Lower leg skin (tissue), 4 donors: ENCODE measurements around the gene RTL1. TPM values are rescaled to one million over a fixed set of nuclear protein-coding genes. Genes with fewer than 3 reads are reported as not detected.

Source experiments
- DNase-seq, 2 donors: peaks; one replicate each; pipeline ENCODE4 v3.0.0-alpha.2; 2019; ENCODE audit warnings: low spot score in 2 of 2
- H3K4me3 ChIP-seq: fragments of 200-600 bp; sonication (generic); 2 replicates; pipeline ENCODE4 v1.5.1; 2017; ENCODE audit warnings: mild to moderate bottlenecking, low read depth; ENCODE audit not compliant: poor library complexity, severe bottlenecking
- CTCF ChIP-seq, 3 donors: fragments of 450-650 bp; IDR thresholded peaks; one replicate each; pipeline ENCODE4 v1.5.1; 2016; ENCODE audit warnings: antibody characterized with exemption in 3 of 3, mild to moderate bottlenecking in 3 of 3, moderate library complexity in 2 of 3
- POLR2A ChIP-seq, 2 donors: fragments of 450-650 bp; IDR thresholded peaks; one replicate each; pipeline ENCODE4 v1.6.1; 2016 to 2017; ENCODE audit warnings: antibody characterized with exemption in 2 of 2, mild to moderate bottlenecking in 1 of 2, moderate library complexity in 1 of 2
- WGBS, 2 donors: methylation state at CpG; one replicate each; pipeline ENCODE4 v1.1.5; 2018; 5-methylcytosine and 5-hydroxymethylcytosine counted together
- intact Hi-C: fragments of 100-400 bp; cut with DNase I; formaldehyde crosslinking; loops from one replicate; pipeline ENCODE4 v1.15.0; 2023; ENCODE audit warnings: low total_unique reads
- total RNA-seq, 4 donors: library from RNA; depleted of rRNA; stranded (reverse); fragments of >200 nt; gene quantifications; one replicate each; pipeline ENCODE4 v1.1.0, GENCODE V29; 2016

Gene RTL1
- total RNA-seq, 4 donors from 2014 or later = not detected

DNA sequence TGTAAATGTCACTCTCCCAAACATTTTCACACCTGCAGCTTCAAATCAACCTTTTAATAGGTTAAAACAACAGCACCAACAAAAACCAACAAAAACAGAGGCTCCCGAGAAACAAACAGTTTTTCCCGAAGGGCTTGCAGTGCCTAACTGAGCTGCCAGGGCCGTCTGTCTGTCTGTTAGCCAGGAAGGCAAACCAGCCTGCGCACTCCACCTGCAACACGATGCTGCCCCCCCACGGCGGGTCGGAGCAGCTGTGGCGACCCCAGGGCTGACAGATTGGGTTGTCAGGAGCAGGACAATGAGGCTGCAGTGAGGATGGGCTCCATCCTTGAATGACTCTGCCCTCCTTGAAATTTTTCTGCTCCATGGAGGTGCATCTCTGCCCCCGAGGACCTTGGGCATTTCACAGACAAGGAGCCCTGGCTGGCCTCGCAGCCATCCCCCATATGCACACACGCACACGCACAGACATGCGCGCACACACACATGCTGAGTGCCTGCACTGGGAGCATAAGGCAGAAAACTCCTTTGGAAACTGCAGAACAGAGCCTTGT, 2.6 kb downstream of the RTL1 start:
- no peak overlapping the region for H3K4me3 ChIP-seq
- intact Hi-C loops = no loop called here
- WGBS, 2 donors = 44 to 52% methylated on average over 15 of the region's 15 CpGs
- TF ChIP-seq POLR2A (IDR thresholded peaks at IDR 0.05) (no peak), CTCF (IDR thresholded peaks at IDR 0.05) (no peak)
- peak in 1 of 2 donors; percentile 82 for DNase-seq

GRCh38 chr14:100899884-100900771, 3.4 kb downstream of the RTL1 start:
- no peak for TF ChIP-seq POLR2A (IDR thresholded peaks at IDR 0.05)
- no peak for TF ChIP-seq CTCF (IDR thresholded peaks at IDR 0.05)
- 35 to 47% methylated on average over 19 of the region's 19 CpGs for WGBS, 2 donors
- intact Hi-C loops = no loop called here
- DNase-seq = peak in 1 of 2 donors; percentile 74
- H3K4me3 ChIP-seq = no peak overlapping the region

DNA sequence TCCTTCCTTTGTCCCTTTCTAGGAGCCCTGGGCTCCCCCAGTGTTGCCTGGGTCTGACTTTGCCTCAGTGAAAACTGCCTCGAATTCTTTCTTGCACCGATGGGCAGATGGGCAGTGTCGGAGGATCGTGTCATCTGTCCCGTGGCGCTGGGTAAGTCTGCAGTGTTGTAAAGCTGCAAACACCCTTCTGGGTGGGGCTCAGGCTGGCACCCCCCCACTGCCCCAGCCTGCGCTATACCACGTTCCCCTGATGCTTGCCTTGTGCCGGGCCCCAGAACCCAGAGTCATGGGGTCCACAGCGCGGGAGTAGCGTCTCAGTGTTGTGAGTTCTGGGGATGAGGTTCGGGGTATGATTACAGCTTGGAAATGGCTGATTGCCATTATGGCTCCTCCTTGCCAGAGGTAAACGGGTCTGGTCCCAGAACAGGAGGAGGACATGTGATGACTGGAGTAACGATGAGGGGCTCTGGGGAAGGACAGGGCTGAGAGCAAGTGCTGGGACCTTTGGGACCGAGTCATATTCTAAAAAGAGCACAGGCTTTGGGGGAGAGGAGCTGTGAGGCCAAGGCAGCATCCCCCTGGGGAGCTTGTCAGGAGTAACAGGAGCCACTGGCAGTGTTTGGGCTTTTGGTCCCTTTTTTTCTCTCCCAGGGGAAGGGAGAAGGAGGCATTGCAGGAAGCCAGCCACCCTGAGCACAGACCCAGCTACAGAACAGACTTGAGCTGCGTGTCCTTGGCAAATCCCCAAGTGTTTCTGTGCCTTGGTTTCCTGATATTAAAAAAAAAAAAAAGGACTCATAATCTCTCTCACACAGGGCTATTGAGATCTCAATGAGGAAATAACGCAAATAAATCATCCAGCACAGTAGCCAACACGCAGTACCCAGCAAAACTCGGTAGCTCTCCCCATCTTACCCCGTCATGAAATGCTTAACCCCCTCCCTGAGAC, 4.3 kb downstream of the RTL1 start:
- WGBS, 2 donors = 51 to 61% methylated on average over 21 of the region's 21 CpGs
- H3K4me3 ChIP-seq = no peak overlapping the region
- peak; percentile 11 to 29 for DNase-seq
- TF ChIP-seq POLR2A (IDR thresholded peaks at IDR 0.05) (no peak), CTCF (IDR thresholded peaks at IDR 0.05) (no peak)
- intact Hi-C loops = no loop called here

DNA sequence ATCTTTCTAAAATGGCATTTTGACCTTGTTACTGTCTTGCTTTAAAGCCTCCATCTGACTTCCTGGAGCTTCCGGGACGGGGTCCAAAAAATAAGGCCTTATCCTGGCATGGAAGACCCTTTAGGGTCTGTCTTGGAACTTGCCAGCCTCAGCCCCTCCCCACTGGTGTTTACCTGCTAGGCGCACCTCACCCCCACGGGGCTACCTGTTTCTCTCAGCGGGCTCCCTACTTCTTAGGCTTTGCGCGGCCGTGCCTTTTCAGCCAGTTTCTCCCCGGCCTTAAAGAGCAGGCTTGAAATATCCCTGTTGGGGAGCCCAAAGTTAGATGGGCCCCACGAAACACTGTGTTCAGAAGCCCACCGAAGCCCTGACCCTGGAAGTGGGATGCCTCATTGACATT, 5.1 kb downstream of the RTL1 start:
- no peak overlapping the region for H3K4me3 ChIP-seq
- 63% methylated on average over 11 of the region's 11 CpGs for WGBS, 2 donors
- intact Hi-C loops = no loop called here
- TF ChIP-seq CTCF (IDR thresholded peaks at IDR 0.05) (no peak), POLR2A (IDR thresholded peaks at IDR 0.05) (no peak)
- DNase-seq = peak; percentile 6 to 67

- TF ChIP-seq POLR2A (IDR thresholded peaks at IDR 0.05) = no peak
- WGBS, 2 donors = 74 to 83% methylated on average over 22 of the region's 22 CpGs
- intact Hi-C loops = no loop called here
- no peak overlapping the region for H3K4me3 ChIP-seq
- peak in 1 of 2 donors; percentile 40 for DNase-seq
These were observed 7.0 kb downstream of the RTL1 start for GRCh38 chr14:100896369-100897060.
